CD4-positive, alpha-beta T cell treated with Interferon alpha-2 for 1 hour (primary cell): Measurements from ENCODE around the gene BHLHA9.

ENCODE experiments used
- DNase-seq, 2 donors: peaks; one replicate each; pipeline ENCODE4 v3.0.0-alpha.2; 2020 to 2022

BHLHA9 gene

GRCh38 chr17:1256699-1257098 lies 13.5 kb upstream of the BHLHA9 start:
- no peak for DNase-seq

DNA sequence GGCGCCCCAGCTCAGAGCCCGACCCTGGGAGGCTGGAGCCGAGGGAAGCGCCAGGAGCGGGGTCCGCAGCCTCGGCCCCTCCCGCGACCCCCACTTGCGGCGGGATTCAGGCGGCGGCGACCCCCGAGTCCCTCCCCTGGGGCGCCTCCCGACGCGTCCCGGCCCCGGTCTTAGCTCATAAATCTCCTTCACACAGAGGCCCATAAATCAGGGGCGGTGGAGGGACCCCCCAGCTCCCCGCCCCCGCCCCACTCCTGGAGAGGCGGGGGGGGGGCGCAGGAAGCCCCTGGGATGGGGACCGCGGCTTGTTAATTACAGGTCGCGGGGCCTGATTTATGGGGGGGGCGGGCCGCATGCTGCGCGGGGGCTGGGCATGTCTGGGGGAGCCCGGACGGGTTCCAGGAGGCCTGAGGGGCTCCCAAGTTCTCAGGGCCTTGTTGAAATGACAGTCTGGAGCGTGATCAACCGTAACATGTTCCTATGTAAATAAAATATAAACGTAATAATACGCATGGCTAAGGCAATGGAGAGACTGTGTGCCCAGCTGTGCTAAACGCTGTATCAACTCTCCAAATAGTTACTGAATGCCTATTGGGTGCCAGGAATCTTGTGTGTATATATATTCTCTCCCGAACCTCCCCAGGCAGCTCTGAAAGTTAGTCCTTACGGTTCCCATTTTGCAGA lies 10.0 kb upstream of the BHLHA9 start:
- no peak for DNase-seq

- no peak for DNase-seq
Measured at GRCh38 chr17:1260770-1261161, 9.5 kb upstream of the BHLHA9 start.

DNA sequence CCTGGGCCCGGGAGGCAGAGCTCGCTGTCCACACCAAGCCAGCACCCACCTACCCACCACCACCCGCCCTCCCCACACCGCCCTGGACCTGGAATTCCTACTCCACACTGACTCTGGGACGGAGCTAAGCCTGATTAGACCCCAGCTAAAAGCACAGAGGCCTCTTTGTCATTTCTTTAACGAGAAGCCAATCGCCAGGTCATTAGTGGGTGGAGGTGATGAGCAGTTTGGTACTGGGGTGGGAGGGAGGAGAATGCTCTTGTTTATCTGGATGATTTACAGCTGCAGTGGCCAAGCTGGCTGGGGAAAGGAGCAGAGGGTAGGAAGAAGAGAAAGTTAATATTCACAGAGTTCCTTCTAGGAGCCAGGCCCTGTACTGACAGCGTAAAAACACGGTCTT lies 6.0 kb upstream of the BHLHA9 start:
- DNase-seq = no peak

- DNase-seq = no peak
Measured at GRCh38 chr17:1267471-1267943, 2.7 kb upstream of the BHLHA9 start.

DNA sequence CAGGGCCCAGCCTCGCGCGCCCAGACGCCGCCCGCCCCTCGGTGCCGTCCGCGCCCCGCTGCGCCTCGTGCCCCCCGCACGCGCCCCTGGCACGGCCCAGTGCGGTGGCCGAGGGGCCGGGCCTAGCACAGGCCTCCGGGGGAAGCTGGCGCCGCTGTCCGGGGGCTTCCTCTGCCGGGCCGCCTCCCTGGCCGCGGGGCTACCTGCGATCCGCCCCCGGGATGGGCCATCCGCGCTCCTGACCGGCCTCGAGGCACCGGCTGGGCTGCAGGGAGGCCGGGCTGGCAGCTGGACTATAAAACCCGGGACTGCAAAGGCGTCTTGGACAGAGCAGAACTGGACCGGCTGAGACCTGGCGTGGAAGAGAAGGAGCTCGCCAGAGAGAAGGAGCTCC lies 783 bp downstream of the BHLHA9 start:
- DNase-seq = no peak

DNA sequence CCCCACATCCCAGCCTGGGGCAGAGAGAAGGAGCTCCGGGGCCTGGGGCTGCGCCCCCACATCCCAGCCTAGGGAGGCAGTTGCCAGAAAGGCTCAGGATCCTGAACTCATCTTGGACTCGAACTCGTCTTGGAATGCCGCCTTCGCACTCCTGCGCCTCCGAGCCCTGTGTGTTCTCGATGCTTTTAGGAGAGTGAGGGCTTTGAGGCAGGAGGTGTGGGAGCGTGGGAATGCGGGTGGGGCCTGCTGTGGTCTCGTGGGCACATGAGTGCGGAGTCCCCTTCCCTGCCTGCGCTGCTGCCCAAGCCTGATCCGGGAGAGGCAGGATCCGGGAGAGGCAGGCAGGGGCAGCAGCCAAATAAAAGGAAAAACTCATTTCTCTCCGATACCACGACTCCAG lies 1.2 kb downstream of the BHLHA9 start:
- no peak for DNase-seq

GRCh38 chr17:1272701-1273100 lies 2.5 kb downstream of the BHLHA9 start:
- no peak for DNase-seq

GRCh38 chr17:1273492-1274244 lies 3.4 kb downstream of the BHLHA9 start:
- DNase-seq = no peak

DNA sequence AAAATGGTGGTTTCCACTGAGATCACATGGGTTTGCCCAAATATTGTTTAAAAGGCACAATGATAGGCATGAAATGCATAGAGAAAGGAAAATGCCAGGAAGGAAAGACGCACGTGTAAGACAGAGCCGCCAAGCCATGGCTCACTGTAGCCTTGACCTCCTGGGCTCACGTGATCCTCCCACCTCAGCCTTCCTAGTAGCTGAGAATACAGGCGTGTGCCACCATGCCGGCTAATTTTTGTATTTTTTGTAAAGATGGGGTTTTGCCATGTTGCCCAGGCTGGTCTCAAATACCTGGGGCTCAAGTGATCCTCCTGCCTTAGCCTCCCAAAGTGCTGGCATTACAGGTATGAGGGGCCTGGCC lies 4.0 kb downstream of the BHLHA9 start:
- DNase-seq = no peak

GRCh38 chr17:1275205-1275961 lies 5.1 kb downstream of the BHLHA9 start:
- DNase-seq = no peak

- DNase-seq = peak; percentile 64 to 76
Measured at GRCh38 chr17:1275962-1276736, 5.9 kb downstream of the BHLHA9 start.

DNA sequence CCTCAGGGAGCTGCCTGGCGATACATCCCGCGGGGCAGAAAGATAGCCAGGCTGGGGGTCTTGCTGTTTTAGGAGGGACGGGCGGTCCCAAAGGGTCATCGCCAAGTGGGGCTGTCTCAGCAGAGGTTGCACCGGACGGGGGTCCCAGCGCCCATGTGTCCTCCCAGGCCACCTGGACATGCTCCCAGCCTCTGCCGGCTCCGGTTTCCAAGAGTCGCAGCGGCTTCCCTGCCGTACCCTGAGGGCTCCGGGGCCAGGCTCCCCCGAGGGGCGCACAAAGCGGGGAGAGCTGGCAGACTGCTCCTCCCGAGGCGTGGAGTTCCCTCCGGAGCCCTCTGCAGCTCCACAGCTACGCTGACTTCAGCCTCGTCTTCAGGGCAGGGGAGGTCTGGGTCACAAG lies 10.4 kb downstream of the BHLHA9 start:
- DNase-seq = no peak

DNA sequence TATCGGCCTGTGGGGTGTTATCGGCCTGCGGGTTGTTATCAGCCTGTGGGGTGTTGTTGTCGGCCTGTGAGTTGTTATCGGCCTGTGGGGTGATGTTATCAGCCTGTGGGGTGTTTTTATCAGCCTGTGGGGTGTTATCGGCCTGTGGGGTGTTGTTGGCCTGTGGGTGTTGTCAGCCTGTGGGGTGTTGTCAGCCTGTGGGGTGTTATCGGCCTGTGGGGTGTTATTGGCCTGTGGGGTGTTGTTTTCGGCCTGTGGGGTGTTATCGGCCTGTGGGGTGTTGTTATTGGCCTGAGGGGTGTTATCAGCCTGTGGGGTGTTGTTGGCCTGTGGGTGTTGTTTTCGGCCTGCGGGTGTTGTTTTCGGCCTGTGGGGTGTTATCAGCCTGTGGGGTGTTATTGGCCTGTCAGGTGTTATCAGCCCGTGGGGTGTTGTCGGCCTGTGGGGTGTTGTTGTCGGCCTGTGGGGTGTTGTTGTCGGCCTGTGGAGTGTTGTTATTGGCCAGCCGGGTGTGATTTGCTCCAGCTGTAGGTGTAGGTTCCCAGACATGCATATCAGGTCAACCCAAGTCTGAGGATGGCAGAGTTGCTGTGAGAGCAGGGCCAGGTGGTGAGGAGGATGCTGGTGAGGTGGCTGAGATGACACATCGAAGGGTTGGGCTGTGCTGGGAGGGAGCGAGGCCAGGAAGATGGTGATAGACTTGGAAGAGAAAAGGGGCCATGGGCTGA lies 16.3 kb downstream of the BHLHA9 start:
- DNase-seq = peak in 1 of 2 donors; percentile 19

- DNase-seq = no peak
Measured at GRCh38 chr17:1289695-1290094, 19.5 kb downstream of the BHLHA9 start.

DNA sequence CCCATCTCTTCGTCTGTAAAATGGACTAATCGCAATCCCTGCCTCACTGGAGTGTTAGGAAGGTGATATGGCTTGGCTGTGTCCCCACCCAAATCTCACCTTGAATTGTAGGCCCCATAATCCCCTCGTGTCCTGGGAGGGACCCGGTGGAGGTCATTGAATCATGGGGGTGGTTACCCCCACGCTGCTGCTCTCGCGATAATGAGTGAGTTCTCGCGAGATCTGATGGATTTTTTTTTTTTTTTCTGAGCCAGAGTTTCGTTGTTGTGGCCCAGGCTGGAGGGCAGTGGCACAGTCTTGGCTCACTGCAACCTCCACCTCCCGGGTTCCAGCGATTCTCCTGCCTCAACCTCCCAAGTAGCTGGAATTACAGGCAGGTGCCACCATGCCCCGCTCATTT lies 20.4 kb downstream of the BHLHA9 start:
- DNase-seq = no peak

DNA sequence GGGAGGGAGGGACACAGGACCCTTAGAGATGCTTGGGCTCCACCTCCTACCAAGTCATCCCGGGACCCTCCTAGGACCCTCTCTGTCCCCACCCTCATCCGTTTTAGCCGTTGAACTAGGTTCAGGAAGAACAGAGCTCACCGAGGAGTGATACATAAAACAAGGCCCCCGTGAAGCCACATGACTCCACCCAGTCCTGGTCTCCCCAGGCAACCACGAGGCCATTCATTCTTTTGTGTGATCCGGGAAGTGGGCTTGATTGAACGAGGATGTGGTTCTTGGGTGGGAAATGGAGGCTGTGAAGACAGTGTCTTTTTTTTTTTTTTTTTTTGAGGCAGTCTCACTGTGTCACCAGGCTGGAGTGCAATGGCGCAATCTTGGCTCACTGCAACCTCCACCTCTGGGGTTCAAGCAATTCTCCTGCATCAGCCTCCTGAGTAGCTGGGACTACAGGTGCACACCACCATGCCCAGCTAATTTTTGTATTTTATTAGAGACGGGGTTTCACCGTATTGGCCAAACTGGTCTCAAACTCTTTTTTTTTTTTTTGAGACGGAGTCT lies 24.0 kb downstream of the BHLHA9 start:
- peak; percentile 89 to 91 for DNase-seq

DNA sequence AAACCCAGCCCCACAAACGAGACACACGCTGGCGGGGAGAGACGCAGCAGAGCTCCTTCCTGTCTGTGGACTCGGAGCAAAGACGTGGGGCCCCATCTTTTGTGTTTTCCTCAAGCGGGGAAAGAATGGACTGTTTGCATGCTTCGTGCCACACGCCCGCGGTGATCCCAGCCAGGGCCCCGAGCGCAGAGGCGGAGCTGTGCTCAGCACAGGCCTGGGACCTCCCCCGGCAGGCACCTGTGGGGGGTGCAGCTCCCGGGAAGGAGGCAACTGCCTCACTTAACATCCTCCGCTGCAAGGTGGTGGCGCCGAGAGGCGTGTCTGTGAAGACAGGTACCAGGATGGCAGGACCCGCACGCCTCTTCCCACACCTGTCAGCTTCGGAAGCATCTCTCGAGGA lies 28.4 kb downstream of the BHLHA9 start:
- peak; percentile 9 to 36 for DNase-seq

DNA sequence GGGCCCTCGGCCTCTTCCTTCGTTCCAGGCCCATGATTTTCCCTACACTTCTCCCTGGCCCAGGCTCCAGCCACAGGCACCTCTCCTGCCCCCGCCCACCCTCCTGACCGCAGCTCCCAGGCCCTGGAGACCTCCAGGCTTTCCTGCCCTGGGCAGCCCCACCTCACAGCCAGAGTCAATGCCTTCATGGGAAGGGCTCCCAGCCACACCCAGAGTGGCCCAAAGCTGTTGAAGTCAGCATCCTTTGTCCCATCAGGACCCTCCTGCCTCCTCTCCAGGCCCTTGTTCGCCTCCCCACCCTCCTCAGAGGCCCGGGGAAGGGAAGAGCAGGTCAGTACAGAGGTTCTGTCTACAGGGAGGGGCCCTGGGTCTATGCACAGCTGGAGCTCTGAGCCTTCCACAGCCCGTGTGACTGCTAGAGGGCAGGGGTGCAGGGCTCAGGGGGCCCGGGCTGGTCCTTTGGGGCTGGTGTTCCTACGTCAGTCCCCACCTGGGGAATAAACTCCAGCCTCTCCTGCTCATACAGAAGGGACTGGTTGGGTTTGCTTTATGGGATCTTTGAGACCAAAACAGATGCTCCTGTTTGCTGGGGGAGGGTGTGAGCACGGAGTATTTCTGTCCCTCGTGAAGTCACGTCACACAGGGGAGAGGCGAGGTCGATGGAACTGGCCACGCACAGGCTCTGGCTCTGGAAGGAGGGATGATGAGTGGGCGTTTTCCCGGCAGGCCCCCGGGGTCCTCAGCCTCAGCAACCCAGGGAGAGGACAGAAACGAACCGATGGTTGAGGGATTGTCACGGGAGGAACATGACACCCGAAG lies 29.5 kb downstream of the BHLHA9 start:
- no peak for DNase-seq

DNA sequence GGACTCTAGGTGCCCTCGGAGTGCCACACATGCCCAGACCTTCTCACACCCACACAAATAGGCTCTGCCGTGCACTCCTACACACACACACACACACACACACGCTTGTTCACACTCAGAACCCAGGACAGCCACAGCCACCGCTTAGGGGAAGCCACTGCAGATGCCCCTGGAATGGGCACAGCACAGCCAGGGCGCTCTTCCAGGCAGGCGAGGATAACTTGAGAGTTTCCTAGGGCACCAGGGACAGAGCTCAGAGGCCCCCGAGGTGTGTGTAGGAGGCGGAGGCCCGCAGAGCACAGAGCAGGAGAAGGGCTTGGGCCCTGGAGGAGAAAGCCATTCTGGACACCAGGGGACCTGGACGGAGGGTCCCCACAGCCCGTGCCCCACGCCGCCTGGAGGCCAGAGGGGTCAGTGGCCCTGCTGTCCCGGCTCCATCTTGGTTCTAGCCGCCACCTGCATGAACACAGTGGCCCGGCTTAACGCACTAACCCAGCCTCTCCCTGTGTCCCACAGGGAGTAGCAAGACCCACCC lies 30.2 kb downstream of the BHLHA9 start:
- no peak for DNase-seq

DNA sequence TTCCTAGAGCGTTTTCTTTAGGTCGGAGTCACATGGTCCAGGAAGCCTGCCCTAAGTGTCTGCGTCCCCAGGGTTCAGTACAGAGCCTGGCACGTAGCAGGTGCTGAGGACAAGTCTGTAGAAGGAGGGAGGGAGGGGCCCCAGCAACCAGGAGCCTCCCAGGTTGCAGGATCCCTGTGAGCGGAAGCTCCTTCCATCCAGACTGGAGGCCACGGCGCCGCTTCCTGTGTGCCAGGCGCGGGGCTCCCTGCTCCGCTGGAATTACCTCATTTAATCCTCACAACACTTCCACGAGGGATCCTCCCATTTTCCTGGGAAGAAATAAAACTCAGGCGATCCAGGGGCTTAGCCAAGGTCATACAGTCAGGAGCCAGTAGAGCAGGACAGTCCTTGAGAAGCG lies 31.3 kb downstream of the BHLHA9 start:
- no peak for DNase-seq
